NCI-H345 (cell line): ENCODE data around the gene HEXB.
"Not testable (repeated sequence)": the region's sequence is repeated elsewhere in the genome, so short reads cannot be mapped to it uniquely, and the experiment has no call there.

Experiments used
- DNase-seq: peaks from one replicate; lab custom pipeline; 2025; lab: John Stamatoyannopoulos, UW

HEXB gene

DNA sequence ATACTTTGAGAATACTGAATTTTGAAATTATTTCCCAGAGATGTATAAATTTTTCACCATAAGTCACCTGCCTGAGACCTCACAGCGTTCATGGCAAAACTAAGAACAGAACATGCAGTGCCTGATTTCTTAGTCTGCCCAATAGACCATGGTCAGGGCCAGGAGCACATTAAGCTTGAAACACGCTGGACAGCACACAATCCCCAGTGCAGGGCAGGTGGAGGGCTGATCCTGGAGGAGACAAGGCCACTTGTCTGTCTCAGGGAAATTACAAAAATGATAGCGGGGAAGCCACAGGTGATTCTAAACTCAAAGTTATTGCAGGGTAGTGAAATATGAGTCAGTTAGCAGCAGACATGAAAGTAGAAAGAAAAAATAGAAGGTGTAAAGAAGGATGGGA, 25.9 kb upstream of the HEXB start:
- no peak for DNase-seq

DNA sequence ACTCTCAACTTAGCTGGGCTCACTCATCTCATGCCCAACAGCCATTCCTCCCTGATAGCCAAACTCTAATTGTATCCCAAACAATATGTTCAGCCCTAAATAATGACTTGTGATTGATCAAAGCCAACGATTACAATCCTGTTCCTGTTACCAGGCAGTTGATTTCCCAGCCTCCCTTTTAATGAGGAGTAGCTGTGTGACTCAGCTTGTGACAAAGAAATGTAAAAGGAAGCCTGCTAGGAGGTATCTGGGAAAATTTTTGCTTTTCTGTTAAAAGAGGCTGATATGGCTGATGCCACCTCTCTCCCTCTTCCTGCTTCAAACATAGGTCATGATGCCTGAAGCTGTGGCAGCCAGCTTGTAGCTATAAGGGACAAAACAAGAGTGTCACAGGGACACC, 24.9 kb upstream of the HEXB start:
- no peak for DNase-seq

DNA sequence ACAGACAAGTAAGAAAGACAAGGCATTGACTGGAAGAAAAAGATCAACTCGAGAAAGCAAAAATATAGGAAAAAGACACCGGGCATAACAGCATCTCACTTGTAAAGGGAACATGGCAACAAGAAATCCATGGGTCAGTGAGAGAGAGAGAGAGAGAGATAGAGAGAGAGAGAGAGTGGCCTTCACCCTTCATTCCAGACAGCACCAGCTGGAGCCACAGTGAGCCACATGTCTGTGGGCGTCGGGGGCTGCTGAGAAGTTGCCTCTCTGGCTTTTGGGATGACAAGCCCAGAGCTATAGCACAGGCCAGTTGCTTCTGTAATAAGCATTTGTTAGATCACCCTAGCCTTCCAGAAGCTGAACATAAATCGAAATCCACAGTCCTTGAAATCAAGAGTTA, 24.2 kb upstream of the HEXB start:
- no peak for DNase-seq

DNA sequence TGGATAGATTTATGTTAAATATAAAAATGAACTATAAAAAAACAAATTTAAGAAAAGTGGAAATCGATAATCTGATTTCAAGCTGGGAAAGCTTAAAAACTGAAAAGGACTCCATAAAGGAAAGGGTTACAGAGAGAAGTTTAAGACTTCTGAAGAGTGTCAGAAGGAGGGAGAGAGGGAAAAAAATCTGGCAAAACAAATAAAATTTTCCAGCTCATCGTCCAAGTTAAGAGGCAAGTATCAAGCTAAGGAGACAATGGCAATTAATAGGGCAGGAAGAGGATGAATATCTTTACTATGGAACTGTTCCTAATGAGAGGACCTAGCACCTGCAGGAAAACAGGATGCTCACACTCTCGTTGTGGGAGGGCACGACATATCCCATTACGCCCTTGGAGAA, 20.5 kb upstream of the HEXB start:
- DNase-seq: no peak

DNA sequence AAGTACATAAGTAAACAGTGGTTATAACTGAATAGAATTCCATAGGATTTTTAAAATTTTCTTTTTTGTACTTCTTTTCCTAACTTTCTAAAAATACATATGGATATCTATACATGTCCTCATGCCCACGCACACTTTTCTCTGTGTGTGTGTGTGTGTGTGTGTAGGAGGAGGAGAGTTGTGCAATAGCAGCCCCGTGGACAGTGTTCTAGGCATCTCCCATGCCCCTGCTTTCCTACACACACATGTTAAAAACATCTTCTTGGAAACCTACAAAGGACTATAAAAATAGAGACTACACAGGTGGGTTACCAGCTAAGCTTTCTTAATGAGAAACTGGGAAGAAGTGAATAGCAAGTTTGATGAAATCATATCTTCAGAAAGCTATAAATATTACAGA, 19.8 kb upstream of the HEXB start:
- no peak for DNase-seq

DNA sequence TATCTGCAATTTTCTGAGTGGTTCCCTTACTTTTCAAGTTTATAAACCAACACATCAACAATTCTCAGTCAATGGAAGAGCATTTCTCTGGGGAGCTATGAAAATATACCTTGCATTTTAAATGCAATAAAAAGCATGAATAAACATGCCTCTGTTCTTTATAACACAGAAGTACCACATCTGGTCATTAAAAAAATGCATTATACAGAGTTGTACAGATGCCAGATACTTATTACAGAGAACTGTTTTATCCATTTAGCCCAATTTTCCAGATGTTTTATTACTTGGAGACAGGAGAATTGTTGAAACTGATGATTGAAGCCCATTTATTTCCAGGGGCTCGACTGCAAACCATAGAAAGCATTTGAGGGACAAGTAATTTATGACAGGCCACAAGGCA, 19.2 kb upstream of the HEXB start:
- DNase-seq: no peak

DNA sequence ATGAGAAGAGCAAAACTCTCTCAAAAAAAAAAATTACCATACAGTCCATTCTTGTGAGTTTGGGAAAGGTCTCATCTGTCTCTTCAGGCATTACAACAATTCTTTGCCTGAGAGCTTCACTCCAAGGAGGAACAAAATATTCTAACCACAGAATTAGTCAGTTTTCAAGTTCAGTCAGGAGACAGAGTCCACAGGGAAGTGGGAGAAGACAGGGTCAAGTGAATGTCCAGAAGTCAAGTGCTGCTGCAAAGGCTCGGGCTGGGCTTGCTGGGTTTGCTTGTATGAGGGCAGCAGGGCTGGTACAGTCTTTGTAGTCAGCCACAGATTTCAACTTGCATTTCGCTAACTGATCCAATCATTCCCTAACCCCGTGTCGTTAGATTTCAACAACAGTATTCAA, 17.6 kb upstream of the HEXB start:
- no peak for DNase-seq

DNA sequence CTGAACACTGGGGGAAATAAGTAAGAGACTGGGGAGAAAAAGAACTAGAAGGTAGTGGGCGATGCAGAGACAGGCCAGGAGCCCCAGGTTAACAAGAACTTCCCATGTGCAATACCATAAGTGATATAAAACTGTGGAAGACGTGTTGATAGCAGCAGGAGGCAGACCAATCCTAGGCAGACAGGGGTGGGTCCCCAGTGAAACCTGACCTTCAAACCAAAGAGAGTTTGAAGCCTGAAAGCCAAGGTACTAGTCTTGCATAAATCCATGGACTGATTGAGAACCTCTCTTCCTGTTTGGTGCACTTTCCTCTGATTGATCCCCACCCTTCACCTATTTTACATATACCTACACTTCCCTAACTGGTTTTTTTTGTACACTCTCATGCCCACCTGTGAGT, 15.2 kb upstream of the HEXB start:
- DNase-seq: no peak

DNA sequence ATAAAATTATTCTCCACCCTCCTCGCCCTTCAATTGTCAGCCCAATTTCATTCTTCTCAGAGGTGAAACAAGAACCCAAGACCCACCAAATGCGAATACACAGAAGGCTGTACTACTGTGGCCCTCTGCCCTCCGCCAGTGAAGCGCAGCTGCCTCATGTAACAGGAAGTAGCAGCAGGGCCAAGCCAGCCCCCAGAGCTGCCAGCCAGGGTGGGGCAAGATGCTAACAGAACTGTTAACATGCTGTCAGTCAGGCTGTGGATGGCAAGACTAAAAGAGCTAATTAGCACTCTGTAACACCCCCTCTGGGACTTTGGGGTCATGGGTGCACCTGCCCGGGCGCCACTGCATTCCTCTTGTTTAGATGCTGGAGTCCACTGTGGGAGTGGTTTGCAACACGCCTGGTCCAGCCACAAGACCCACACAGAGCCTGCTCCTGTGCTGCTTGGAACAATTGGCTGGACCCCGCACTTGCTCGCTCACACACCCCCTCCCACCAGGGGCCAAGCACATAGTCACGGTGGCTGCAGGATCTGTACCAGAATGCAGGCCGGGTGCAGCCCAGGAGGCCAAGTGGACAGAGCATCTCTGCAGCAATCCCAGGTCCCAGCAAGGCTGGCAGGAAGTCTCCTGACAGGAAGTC, 14.5 kb upstream of the HEXB start:
- DNase-seq: no peak

DNA sequence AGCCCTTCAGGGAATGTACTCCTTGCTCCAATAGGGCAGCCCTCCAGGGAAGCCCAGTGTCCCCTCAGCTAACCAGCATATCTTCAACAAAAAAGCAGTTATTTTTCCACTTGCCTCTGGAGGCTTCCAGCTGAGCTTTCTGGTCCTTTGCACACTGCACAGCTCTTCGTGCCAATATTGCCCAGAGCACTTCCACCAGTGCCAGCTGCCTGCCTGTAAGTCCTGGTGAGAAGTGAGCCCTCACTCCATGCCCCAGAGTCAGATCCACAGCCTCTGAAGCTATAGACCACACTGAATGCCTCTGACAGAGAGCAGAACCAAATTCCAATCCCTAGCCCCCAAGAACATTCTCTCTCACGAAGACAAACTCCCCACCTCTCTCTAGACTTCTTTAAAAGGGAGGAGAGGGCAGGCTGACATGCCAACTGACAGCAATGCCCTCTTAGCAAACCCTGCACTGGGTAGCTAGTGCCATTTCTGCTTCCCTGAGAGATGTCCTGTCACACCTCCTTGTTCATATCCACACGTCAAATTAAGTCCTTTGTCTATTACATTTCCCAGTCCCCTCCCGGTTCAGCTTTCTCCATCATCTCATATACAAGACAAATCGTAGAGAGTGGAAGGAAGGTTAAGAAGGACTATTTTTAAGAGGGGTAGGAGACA, 12.7 kb upstream of the HEXB start:
- DNase-seq: no peak

DNA sequence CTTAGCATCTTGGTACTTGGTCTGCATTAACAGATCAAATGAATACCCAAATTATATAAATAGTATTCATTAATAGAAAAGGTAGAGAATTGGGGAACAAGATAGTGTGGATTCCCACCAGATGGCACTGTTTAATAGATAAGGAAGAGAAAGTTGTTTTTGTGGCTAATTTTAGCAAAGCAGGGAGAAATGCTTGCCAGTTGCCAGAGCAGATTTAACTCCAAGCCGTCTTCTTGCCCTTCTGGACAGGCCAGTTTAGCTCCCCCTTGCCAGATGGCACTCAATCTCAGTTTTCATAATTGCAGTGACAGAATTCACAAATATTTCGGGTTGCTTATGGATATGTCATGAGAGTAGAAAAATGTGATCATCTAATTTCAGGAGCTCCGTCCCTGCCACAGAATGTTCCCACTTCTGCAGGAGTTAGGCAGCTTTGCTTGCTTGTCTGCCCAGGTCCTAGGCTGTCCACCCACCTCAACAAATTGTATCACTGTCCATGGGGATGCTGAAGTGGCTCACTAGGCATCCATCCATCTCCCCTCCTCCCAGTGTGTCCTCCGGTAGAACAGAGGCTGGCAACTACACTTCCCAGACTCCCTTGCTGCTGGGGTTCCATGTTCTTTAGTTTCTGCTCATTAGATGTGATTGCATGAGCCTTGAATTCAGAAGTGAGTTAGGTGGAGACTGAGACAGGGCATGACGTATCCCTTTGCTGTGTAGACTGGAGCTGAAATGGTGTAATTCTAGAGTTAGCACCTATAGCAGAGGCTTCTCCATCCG, 11.8 kb upstream of the HEXB start:
- peak; percentile 18 for DNase-seq

DNA sequence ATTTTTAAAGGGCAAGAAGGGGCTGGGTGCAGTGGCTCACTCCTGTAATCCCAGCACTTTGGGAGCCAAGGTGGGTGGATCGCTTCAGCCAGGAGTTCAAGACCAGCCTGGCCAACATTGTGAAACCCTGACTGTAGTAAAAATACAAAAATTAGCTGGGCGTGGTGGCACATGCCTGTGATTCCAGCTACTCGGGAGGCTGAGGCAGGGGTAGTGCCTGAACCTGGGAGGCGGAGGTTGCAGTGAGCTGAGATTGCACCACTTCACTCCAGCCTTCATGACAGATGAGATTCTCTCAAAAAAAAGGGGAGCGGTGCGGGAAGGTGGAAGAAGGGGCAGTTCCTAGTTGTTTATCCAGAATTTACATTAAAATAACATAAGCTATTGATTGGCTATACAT, 8.6 kb upstream of the HEXB start:
- not testable (repeated sequence) for DNase-seq

DNA sequence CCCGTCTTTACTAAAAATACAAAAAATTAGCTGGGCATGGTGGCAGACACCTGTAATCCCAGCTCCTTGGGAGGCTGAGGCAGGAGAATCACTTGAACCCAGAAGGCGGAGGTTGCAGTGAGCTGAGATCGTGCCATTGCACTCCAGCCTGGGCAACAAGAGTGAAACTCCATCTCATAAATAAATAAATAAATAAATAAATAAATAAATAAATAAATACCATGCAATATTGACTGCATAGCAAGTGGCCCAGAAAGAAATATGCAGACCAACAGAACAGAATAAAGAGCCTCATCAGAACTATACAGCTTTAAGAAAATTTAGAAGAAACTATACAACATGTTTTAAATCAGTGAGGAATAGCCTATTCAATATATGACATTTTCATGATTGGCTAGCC, 6.9 kb upstream of the HEXB start:
- not testable (repeated sequence) for DNase-seq

DNA sequence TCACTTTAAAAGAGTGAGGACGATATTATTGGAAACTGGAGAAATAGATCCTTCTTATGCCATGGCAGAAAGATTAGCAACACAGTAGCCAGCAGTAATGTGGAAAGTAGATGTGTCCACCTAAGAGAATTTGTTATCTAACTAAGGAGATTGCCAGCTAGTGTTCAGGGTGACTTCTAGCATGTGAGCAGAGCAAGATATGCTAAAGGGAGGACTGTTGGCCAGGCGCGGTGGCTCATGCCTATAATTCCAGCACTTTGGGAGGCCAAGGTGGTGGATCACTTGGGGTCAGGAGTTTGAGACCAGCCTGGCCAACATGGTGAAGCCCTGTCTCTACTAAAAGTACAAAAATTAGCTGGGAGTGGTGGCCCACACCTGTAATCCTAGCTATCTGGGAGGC, 5.7 kb upstream of the HEXB start:
- DNase-seq: not testable (repeated sequence)

DNA sequence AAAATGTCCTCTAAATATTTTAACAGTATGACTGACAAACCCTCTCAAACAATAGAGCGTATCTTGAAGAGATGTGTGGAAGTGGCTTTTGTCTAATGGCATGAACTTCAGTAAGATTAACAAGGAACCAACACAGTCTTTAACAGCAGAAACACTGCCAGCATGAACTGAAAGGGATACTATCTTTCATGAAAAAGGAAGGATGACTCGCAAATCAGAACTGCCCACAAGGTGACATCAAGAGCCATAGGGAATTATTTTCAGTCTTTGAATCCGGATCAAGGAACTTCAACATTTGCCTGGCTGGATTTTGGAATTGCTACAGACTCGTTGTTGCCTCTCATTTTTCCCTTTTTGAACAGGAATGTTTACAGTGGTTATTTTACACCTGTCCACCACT, 5.1 kb upstream of the HEXB start:
- no peak for DNase-seq

DNA sequence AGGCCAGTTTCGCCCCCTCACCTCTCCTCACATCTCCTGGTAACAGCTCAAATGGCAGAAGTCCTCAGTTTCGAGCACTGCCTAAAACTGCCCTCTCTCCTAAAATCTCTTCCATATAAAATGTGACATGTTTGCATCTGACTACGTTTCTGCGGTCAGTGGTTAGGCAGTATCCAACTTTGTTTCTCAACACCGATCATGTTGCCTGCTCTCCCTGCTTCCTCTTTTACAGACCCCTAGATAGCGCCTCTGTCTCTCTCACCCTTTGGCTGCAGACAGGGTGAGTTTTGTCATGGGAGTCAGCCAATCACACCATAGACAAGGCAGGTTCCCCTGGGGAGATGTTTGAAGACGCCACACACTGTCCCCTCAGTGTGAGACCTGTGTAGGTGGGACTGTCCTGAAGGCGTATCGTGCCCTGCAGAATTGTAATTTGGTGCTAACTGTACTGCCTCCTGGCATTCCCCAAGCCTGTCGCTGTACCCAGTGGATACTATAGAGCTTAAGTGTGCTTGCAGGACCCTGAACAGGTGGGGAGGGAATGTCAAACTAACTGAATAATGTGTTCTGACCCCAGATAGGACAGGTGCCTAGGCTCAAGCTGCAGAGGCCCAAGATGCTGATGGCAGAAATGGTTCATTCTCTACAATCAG, 1.1 kb downstream of the HEXB start:
- DNase-seq: no peak

DNA sequence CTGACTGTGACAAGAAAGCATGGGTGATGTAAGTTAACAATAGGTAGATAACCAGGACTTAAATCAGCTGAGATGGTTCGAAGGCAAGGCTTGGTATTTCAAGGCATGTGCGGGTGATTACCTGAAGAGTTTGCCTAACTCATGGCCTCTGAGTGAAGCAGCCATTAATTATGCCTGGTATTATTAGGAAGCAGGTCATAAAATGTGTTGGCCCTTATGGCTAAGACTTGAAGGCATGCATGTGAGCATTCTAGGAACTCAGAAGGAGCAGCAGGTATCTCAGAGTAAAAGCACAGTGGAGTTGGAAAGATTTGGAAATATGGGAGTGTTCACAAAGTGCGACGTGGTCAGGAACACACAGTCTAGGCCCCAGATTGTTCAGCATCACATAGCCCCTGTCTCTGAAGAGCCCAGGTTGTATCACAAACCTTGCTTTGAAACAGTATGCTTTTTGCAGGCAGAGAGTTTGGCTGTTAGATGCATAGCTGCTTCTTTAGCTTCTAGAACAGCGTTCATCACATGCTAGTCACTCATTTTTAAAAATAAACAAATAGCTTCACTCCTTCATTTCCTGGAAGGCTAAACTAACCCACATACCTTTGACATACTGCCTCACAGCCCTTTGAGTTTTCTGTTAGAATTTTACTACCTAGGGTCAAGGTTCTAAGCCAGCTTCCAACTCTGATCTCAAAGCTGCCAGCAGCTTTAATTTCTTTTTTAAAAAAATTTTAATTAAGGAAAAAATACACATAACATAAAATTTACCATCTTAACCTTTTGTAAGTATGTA, 2.1 kb downstream of the HEXB start:
- DNase-seq: no peak

DNA sequence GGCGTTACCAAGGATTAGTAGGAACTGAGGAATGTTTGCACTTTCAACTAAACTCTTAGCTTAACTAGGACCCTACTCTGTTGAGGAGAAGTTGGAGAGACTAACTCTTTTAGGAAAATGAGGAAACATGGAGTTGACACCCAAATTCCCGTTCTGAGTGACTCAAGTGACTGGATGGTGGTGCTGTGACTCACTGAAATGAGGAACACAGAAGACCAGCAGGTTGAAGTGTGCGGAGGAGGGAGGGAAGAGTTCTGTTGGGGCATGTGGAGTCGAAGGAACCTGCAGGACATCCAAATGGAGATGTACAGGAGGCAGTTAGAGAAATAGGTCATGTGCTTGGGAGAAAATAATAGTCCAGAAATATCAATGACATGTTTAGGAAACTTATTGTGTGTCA, 8.2 kb downstream of the HEXB start:
- DNase-seq: no peak

DNA sequence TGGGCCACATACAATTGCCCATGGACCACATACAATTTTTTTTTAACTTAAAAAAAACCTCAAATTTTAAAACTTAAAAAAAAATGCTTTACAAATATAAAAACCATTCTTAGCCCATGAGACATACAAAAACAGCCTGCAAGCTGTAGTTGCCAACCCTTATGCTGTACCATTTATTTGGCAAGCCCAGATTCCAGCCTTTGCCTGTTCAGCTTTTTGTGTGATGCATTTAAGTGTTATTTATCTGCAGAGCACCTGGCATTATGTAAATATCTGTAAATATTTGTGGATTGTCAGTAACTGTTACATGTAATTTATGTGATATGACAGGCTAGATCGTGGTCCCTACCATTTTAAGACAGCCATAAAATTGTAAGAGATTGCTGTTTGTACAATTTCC, 32.6 kb downstream of the HEXB start:
- DNase-seq: peak; percentile 4

DNA sequence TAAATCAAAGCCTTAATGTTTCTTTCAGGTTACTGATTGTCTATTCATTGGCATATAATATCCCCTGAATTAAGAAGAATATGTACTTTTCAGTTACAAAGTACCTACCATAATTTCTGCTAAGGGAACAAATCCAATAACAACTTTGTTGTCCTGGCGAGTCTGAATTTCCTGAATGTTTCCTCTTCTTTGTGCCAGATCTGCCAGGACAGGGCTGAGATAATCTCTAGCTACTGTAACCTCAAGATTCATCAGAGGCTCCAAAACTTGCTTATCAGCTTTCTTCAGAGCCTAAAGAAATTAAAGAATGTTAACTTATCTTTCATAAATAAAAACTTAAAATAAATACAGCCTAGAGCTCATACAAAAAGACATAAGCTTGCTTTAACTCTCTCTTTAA, 37.2 kb downstream of the HEXB start:
- no peak for DNase-seq

DNA sequence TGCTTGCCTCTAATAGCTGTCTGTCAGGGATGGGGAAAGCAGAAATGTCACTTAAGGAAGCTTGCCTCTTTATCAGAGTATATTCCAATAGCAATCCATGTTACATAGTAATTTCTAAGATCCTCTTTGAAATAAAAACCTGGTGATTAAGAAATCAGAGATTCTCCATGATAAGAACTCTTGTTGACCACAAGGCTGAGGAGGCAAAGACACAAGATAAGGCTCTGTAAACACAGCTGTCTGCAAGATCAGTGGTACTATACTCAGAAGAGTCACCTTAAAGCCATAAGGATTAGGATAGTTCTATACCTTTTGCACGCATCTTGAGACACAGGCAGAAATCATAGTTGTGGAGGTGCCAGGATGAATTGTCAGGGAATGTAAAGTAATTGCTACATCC, 40.3 kb downstream of the HEXB start:
- DNase-seq: no peak

DNA sequence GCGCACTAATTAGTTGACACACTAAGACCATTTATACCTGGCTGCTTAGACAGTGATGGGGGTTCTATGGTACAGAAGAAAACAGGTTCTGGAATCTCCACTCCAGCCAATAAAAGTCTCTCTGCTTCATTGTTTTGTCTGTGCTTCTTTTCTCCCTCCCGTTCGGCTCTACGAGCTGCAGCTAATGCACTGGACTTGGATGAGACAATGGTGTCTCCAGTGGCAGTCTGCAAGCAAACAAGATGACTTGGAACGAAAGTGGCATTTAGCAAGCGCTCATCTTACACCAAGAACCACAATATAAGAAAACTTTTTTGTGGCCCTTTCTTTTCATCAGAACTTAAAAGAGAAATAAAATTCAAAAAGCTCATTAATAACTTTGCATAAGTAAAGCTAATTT, 51.7 kb downstream of the HEXB start:
- DNase-seq: no peak
